GM23338 (cell line): ENCODE results near the gene FKRP. TPM values are rescaled to one million over a fixed set of nuclear protein-coding genes. Genes with fewer than 3 reads are reported as not detected.

Experiments
- ATAC-seq: fragments of 200-7000 bp; cut with Tn5 transposase; 3 replicates; pipeline ENCODE4 v1.9.1; 2020
- DNase-seq: peaks from one replicate; pipeline ENCODE4 v3.0.0-alpha.2; 2015; ENCODE audit warnings: low spot score
- H2AFZ ChIP-seq: fragments of 200-600 bp; sonication (generic); 2 replicates; pipeline ENCODE4 v1.8.0; 2016; ENCODE audit warnings: antibody characterized with exemption, mild to moderate bottlenecking, moderate library complexity
- H3F3A ChIP-seq: fragments of 200-600 bp; sonication (generic); replicated peaks from 2 replicates; pipeline ENCODE4 v1.8.0; 2017; ENCODE audit warnings: antibody characterized with exemption, mixed run types, low read depth
- H3K27ac ChIP-seq: fragments of 200-600 bp; sonication (generic); 2 replicates; pipeline ENCODE4 v1.6.1; 2016; ENCODE audit warnings: low read depth
- H3K27me3 ChIP-seq: fragments of 200-600 bp; sonication (generic); 2 replicates; pipeline ENCODE4 v1.8.0; 2016; ENCODE audit warnings: mild to moderate bottlenecking, mixed run types, moderate library complexity; ENCODE audit not compliant: insufficient read depth
- H3K36me3 ChIP-seq: fragments of 200-600 bp; sonication (generic); 2 replicates; pipeline ENCODE4 v1.8.0; 2016; ENCODE audit warnings: mild to moderate bottlenecking; ENCODE audit not compliant: insufficient read depth
- H3K4me1 ChIP-seq: fragments of 200-600 bp; sonication (generic); 2 replicates; pipeline ENCODE4 v1.8.0; 2016; ENCODE audit warnings: mild to moderate bottlenecking, moderate library complexity; ENCODE audit not compliant: insufficient read depth
- H3K4me2 ChIP-seq: fragments of 200-600 bp; sonication (generic); 2 replicates; pipeline ENCODE4 v1.7.1; 2017; ENCODE audit warnings: mixed run types
- H3K4me3 ChIP-seq: fragments of 200-600 bp; sonication (generic); 2 replicates; pipeline ENCODE4 v1.6.1; 2016; ENCODE audit warnings: mixed run types
- H3K79me2 ChIP-seq: fragments of 200-600 bp; sonication (generic); replicated peaks from 2 replicates; pipeline ENCODE4 v1.8.0; 2017; ENCODE audit warnings: mild to moderate bottlenecking; ENCODE audit not compliant: insufficient read depth
- H3K9me2 ChIP-seq: fragments of 200-600 bp; sonication (generic); 2 replicates; pipeline ENCODE4 v1.8.0; 2017; ENCODE audit not compliant: insufficient read depth
- H4K20me1 ChIP-seq: fragments of 200-600 bp; sonication (generic); replicated peaks from 2 replicates; pipeline ENCODE4 v1.8.0; 2017; ENCODE audit warnings: mild to moderate bottlenecking; ENCODE audit not compliant: insufficient read depth
- H3K27ac Mint-ChIP-seq: 2 replicates; pipeline ENCODE4 v1.8.0; 2020; ENCODE audit warnings: inconsistent platforms, mild to moderate bottlenecking, moderate library complexity, mixed read lengths
- H3K27me3 Mint-ChIP-seq: 3 replicates; pipeline ENCODE4 v1.8.0; 2022; ENCODE audit warnings: low read depth, mild to moderate bottlenecking, moderate library complexity, mixed read lengths, inconsistent platforms; ENCODE audit not compliant: insufficient read depth, poor library complexity
- H3K36me3 Mint-ChIP-seq: 3 replicates; pipeline ENCODE4 v1.8.0; 2021; ENCODE audit warnings: low read depth, mild to moderate bottlenecking, inconsistent platforms, moderate library complexity, mixed read lengths
- H3K4me1 Mint-ChIP-seq: 3 replicates; pipeline ENCODE4 v1.8.0; 2020; ENCODE audit warnings: mild to moderate bottlenecking, inconsistent platforms, mixed read lengths
- H3K4me3 Mint-ChIP-seq: 3 replicates; pipeline ENCODE4 v1.8.0; 2021; ENCODE audit warnings: moderate library complexity, mild to moderate bottlenecking, inconsistent platforms, mixed read lengths
- H3K9me3 Mint-ChIP-seq: 3 replicates; pipeline ENCODE4 v1.8.0; 2020; ENCODE audit warnings: moderate library complexity, mild to moderate bottlenecking, inconsistent platforms, mixed read lengths
- EZH2 ChIP-seq: fragments of 200-600 bp; sonication (generic); IDR thresholded peaks from one replicate; pipeline ENCODE4 v1.8.0; 2017; ENCODE audit warnings: antibody characterized with exemption, mild to moderate bottlenecking, low read depth; ENCODE audit not compliant: unreplicated experiment
- JUNB ChIP-seq: IDR thresholded peaks from one replicate; pipeline ENCODE4 v1.6.1; 2016; ENCODE audit warnings: antibody characterized with exemption; ENCODE audit not compliant: unreplicated experiment
- NANOG ChIP-seq: IDR thresholded peaks from 2 replicates; pipeline ENCODE4 v1.6.1; 2016; ENCODE audit warnings: antibody characterized with exemption, borderline replicate concordance
- POLR2AphosphoS5 ChIP-seq: IDR thresholded peaks from 2 replicates; pipeline ENCODE4 v1.6.1; 2016; ENCODE audit warnings: antibody characterized with exemption, low read depth
- STAT1 ChIP-seq: IDR thresholded peaks from one replicate; pipeline ENCODE4 v1.6.1; 2016; ENCODE audit warnings: antibody characterized with exemption; ENCODE audit not compliant: unreplicated experiment
- polyA plus RNA-seq: library from polyadenylated mRNA; unstranded; fragments of >200 nt; fragmentation: Nextera tagmentation; extraction: Ambion mirVana; gene quantifications from 2 replicates; pipeline ENCODE4 v1.2.1, GENCODE V29; 2016
- total RNA-seq: library from RNA; depleted of rRNA; stranded (reverse); fragments of >200 nt; shearing (Covaris generic); gene quantifications from 2 replicates; pipeline ENCODE4 v1.2.3, GENCODE V29; 2014
- TF ChIP-seq, protein P1 (sequence below): IDR thresholded peaks from 2 replicates; pipeline ENCODE4 v1.6.1; 2016; ENCODE audit warnings: antibody characterized with exemption
- TF ChIP-seq, protein P2 (sequence below), 2 experiments: fragments of 200-600 bp in 1 of 2; sonication (generic) in 1 of 2; conservative IDR thresholded peaks; 2 replicates each; pipeline versions ENCODE4 v1.5.1 to v1.6.1; 2016 to 2017; ENCODE audit warnings: antibody characterized with exemption in 2 of 2, low read depth in 2 of 2, mild to moderate bottlenecking in 2 of 2, moderate library complexity in 1 of 2
- TF ChIP-seq, protein P3 (sequence below): fragments of 250-450 bp; sonication (Bioruptor Pico); IDR thresholded peaks from 2 replicates; pipeline ENCODE4 v1.5.0; 2020; ENCODE audit warnings: mild to moderate bottlenecking, moderate library complexity

Gene FKRP
- total and polyA plus RNA-seq, 2 experiments from 2014 or later: 11.5 to 31.9 TPM

DNA sequence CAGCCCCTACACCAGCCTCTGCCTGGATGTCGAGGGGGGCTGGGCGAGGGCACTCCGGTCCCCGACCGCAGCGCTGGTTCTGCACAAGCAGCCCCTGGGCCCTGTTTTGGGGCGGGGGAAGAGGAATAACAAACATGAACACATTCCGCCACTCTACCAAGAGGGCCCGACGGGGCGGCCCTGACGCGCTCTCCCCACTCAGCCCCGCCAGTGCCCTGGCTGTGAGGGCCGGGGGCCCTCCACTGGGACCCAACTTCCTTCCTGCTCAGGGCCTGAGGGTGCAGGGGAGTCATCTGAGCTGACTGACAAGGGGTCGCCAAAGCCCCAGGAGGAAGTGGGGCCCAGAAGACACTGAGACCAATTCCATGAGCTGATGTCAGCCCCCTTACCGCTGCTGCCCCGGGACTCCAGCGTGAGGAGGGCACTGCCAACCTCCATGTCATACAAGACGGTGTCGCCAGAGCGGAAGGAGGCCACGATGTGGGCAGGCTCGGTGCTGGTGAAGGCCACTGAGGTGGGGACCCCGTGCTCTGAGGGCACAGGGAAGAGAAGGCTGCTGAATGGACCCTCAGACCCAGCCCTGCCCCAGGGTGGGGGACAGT lies 23.3 kb upstream of the FKRP start:
- Histone ChIP-seq H3K36me3 (peaks cover 14% of the 10 kb centered on the region; the same call in 1 of the 2 replicates), H3K4me1 (peaks cover 8% of the 10 kb centered on the region; the same call in 1 of the 2 replicates), H4K20me1 (peaks cover 2% of the 10 kb centered on the region), H3K27ac (no peak overlapping the region), H3K79me2 (no peaks in the 10 kb centered on the region), H3K4me2 (no peak overlapping the region), H3K27me3 (no peaks in the 10 kb centered on the region), H3F3A (peaks cover 14% of the 10 kb centered on the region; the same call in 1 of the 2 replicates), H2AFZ (no peak overlapping the region), H3K4me3 (no peak overlapping the region), H3K9me2 (no peaks in the 10 kb centered on the region)
- Mint-ChIP-seq H3K9me3 (peaks cover 3% of the 10 kb centered on the region; the same call in 1 of the 3 replicates), H3K4me1 (peaks cover 33% of the 10 kb centered on the region), H3K27ac (no peak overlapping the region), H3K27me3 (peaks cover 17% of the 10 kb centered on the region), H3K4me3 (no peak overlapping the region; the same call in 2 of the 3 replicates), H3K36me3 (peaks cover 65% of the 10 kb centered on the region)
- no peak for DNase-seq
- TF ChIP-seq, protein P1, sequence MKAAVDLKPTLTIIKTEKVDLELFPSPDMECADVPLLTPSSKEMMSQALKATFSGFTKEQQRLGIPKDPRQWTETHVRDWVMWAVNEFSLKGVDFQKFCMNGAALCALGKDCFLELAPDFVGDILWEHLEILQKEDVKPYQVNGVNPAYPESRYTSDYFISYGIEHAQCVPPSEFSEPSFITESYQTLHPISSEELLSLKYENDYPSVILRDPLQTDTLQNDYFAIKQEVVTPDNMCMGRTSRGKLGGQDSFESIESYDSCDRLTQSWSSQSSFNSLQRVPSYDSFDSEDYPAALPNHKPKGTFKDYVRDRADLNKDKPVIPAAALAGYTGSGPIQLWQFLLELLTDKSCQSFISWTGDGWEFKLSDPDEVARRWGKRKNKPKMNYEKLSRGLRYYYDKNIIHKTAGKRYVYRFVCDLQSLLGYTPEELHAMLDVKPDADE: no peak
- TF ChIP-seq, protein P2, sequence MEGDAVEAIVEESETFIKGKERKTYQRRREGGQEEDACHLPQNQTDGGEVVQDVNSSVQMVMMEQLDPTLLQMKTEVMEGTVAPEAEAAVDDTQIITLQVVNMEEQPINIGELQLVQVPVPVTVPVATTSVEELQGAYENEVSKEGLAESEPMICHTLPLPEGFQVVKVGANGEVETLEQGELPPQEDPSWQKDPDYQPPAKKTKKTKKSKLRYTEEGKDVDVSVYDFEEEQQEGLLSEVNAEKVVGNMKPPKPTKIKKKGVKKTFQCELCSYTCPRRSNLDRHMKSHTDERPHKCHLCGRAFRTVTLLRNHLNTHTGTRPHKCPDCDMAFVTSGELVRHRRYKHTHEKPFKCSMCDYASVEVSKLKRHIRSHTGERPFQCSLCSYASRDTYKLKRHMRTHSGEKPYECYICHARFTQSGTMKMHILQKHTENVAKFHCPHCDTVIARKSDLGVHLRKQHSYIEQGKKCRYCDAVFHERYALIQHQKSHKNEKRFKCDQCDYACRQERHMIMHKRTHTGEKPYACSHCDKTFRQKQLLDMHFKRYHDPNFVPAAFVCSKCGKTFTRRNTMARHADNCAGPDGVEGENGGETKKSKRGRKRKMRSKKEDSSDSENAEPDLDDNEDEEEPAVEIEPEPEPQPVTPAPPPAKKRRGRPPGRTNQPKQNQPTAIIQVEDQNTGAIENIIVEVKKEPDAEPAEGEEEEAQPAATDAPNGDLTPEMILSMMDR (conservative IDR thresholded peaks at IDR 0.05; ENCODE audit: low read depth in 2 of 2): no peak
- no peak for ATAC-seq

DNA sequence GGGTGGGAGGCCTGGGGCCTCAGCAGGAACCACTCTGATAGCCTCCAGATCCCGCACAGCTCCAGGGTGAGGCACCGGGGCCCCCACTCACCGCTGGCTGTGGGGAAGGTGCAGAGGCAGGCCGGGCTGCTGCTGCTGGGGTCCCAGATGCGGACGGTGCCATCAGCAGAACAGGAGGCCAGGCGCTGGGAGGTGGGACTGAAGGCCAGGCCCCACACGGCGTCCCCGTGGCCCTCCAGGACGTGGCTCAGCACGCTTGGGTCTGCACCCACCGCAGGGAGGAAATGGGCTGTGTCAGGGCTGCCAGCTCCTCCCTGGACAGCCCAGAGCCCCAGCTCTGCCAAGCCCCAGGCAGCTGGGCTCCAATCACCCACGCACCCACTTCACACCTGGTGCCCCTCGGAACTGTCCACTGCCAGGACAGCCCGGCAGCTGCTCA lies 22.8 kb upstream of the FKRP start:
- H3K4me3 Mint-ChIP-seq: no peak overlapping the region
- Histone ChIP-seq H3K36me3 (peaks cover 15% of the 10 kb centered on the region; the same call in 1 of the 2 replicates), H3F3A (peaks cover 14% of the 10 kb centered on the region; the same call in 1 of the 2 replicates), H3K27ac (no peak overlapping the region), H3K79me2 (0 out of 2 replicates have a peak, but pooled peaks cover under 1% of the 10 kb centered on the region), H3K4me2 (no peak overlapping the region), H3K27me3 (no peaks in the 10 kb centered on the region), H3K9me2 (no peaks in the 10 kb centered on the region), H3K4me1 (peaks cover 3% of the 10 kb centered on the region; the same call in 1 of the 2 replicates), H4K20me1 (peaks cover 4% of the 10 kb centered on the region), H3K4me3 (no peak overlapping the region), H2AFZ (no peak overlapping the region)
- peaks cover 16% of the 10 kb centered on the region for H3K27me3 Mint-ChIP-seq
- DNase-seq (no peak), ATAC-seq (no peak)
- H3K4me1 Mint-ChIP-seq: peaks cover 29% of the 10 kb centered on the region
- no peak overlapping the region for H3K27ac Mint-ChIP-seq
- H3K36me3 Mint-ChIP-seq: peaks cover 66% of the 10 kb centered on the region
- peaks cover 3% of the 10 kb centered on the region; the same call in 1 of the 3 replicates for H3K9me3 Mint-ChIP-seq
- TF ChIP-seq JUNB (no peak), NANOG (no peak), POLR2AphosphoS5 (no peak), STAT1 (no peak), EZH2 (no peak)
- TF ChIP-seq, protein P3, sequence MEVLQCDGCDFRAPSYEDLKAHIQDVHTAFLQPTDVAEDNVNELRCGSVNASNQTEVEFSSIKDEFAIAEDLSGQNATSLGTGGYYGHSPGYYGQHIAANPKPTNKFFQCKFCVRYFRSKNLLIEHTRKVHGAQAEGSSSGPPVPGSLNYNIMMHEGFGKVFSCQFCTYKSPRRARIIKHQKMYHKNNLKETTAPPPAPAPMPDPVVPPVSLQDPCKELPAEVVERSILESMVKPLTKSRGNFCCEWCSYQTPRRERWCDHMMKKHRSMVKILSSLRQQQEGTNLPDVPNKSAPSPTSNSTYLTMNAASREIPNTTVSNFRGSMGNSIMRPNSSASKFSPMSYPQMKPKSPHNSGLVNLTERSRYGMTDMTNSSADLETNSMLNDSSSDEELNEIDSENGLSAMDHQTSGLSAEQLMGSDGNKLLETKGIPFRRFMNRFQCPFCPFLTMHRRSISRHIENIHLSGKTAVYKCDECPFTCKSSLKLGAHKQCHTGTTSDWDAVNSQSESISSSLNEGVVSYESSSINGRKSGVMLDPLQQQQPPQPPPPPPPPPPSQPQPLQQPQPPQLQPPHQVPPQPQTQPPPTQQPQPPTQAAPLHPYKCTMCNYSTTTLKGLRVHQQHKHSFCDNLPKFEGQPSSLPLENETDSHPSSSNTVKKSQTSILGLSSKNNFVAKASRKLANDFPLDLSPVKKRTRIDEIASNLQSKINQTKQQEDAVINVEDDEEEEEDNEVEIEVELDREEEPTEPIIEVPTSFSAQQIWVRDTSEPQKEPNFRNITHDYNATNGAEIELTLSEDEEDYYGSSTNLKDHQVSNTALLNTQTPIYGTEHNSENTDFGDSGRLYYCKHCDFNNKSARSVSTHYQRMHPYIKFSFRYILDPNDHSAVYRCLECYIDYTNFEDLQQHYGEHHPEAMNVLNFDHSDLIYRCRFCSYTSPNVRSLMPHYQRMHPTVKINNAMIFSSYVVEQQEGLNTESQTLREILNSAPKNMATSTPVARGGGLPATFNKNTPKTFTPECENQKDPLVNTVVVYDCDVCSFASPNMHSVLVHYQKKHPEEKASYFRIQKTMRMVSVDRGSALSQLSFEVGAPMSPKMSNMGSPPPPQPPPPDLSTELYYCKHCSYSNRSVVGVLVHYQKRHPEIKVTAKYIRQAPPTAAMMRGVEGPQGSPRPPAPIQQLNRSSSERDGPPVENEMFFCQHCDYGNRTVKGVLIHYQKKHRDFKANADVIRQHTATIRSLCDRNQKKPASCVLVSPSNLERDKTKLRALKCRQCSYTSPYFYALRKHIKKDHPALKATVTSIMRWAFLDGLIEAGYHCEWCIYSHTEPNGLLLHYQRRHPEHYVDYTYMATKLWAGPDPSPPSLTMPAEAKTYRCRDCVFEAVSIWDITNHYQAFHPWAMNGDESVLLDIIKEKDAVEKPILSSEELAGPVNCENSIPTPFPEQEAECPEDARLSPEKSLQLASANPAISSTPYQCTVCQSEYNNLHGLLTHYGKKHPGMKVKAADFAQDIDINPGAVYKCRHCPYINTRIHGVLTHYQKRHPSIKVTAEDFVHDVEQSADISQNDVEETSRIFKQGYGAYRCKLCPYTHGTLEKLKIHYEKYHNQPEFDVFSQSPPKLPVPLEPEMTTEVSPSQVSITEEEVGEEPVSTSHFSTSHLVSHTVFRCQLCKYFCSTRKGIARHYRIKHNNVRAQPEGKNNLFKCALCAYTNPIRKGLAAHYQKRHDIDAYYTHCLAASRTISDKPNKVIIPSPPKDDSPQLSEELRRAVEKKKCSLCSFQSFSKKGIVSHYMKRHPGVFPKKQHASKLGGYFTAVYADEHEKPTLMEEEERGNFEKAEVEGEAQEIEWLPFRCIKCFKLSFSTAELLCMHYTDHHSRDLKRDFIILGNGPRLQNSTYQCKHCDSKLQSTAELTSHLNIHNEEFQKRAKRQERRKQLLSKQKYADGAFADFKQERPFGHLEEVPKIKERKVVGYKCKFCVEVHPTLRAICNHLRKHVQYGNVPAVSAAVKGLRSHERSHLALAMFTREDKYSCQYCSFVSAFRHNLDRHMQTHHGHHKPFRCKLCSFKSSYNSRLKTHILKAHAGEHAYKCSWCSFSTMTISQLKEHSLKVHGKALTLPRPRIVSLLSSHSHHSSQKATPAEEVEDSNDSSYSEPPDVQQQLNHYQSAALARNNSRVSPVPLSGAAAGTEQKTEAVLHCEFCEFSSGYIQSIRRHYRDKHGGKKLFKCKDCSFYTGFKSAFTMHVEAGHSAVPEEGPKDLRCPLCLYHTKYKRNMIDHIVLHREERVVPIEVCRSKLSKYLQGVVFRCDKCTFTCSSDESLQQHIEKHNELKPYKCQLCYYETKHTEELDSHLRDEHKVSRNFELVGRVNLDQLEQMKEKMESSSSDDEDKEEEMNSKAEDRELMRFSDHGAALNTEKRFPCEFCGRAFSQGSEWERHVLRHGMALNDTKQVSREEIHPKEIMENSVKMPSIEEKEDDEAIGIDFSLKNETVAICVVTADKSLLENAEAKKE (CRISPR knock-in tag): no peak
- TF ChIP-seq, protein P1: no peak
